ENCODE data around the gene PARN.
"Not testable (repeated sequence)": the region's sequence is repeated elsewhere in the genome, so short reads cannot be mapped to it uniquely, and the experiment has no call there.

The PARN gene

GRCh38 chr16:14574698-14575415, 55.2 kb downstream of the PARN start:
- not testable (repeated sequence) for DNase-seq, ATAC-seq

GRCh38 chr16:14572535-14572934, 57.5 kb downstream of the PARN start:
- ATAC-seq (no peak), DNase-seq (no peak)

- DNase-seq, result no peak
- no peak for ATAC-seq
Measured at GRCh38 chr16:14569213-14569612, 60.8 kb downstream of the PARN start.

- ATAC-seq, result no peak
- DNase-seq, result no peak
Measured at GRCh38 chr16:14566599-14566998, 63.5 kb downstream of the PARN start.

GRCh38 chr16:14565688-14566025, 64.4 kb downstream of the PARN start:
- DNase-seq (no peak), ATAC-seq (no peak)

DNA sequence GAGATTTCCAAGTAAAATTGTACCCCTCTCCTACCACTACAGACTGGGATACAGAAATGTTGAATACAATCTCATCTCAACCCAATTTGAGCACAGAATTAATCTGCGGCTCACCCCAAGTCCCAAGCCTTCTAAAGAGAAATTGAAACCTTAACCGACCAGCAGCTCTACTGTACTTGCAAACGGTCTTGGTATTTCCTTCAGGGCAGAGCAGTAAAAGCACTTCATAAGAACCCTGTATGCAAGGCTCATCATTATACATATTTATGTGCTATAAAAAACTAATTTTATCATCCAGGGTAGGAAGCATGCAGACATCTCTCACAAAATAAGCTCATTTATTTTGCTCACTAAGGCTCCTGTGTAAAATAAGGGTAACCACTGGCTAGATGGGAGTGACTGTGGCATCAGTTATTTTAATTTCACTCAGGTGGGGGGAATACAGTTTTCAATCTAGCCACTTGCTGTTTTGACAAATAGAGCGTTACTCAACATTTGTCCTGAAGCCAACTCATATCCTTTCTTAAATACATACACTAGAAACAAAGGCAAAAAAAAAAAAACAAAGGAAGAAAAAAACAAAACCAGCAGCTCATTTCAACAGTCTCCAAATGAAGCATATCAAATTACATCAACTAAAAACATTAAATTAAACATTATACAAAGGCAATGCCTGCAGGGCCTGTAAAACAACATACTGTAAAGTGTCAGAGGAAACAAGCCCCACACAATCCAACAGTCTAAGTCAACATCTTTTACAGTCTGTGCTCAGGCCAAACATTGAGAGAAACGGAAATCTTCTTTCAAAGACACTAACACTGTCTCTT, 65.0 kb downstream of the PARN start:
- ATAC-seq (no peak), DNase-seq (no peak)

- DNase-seq, result no peak
- ATAC-seq, result no peak
Measured at GRCh38 chr16:14564323-14564722, 65.7 kb downstream of the PARN start.

GRCh38 chr16:14562691-14563491, 67.2 kb downstream of the PARN start:
- ATAC-seq (no peak), DNase-seq (no peak)

GRCh38 chr16:14560523-14560922, 69.5 kb downstream of the PARN start:
- ATAC-seq (no peak), DNase-seq (no peak)

GRCh38 chr16:14559809-14560241, 70.2 kb downstream of the PARN start:
- DNase-seq (no peak), ATAC-seq (no peak)

DNA sequence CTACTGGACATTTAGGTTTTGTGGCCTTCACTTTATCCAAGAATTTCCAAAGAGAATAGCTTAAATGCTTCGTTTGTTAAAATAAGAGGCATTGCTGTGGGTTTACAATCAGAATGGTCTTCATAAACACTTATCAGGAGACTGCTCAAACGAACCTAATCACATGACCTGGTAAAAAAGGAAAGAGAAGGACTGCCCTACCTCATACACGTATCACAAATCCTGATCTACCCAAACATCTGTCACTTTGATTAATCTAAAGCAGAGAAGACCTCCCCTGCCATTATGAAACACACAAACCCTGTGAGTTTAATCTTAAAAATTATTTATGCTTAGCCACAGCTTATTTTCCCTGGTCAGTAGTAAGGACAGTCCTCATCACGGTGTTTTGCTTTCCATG, 76.6 kb downstream of the PARN start:
- DNase-seq, result no peak
- no peak for ATAC-seq

DNA sequence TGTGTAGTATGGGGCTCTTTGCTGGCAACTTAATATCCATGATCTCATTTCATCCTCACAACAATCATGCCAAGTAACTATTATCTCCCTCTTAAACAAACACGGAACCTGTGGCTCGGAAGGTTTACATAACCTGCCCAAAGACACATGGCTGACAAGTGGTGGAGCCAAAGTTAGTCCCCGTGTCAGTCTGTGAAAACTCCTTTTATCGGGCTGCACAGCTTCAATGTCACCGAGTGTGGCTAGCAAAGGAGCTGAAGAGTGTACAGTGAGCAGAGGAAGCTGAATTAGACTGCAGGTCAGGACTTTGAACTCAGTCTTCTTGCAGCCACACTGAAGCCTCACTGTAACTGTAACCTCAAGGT, 80.3 kb downstream of the PARN start:
- ATAC-seq (no peak), DNase-seq (no peak)

DNA sequence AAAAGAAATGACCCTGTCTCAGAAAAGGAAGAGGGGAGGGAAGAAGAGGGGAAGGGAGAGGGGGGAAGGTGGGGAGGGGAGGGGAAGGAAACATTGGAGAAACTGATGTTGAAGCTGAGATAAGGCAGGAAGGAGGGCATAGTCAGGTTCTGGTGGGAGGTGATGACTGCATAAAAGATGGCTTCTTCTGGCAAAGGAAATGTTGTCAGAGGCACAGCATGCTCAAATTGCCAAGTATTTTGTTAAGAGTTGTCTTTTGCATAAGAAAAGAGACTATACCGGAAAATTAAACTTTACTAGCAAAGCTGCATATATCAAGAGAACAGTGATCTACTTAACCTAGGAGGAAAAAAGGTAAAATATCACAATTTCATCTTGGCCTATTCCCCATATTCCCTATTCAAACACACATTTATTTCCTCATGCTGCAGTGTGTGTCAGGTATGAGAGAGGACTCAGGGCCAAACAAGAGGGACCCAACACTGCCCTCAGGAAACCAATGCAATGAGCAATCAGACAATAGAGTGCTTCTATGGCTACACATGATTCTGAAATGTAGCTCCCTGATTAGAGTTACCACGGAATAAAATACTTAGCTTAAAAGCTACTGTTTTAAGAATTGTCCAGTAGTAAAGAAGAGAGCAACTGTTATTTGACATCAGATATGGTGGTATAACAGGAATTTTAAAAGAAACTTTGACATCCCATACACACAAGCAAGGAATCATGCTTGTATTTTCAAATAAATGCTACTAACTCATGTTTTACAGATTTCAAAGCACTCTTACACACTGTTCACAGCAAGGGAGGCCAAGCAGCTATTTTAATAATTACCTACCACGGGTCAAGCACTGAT, 80.9 kb downstream of the PARN start:
- DNase-seq, result no peak
- ATAC-seq, result no peak

DNA sequence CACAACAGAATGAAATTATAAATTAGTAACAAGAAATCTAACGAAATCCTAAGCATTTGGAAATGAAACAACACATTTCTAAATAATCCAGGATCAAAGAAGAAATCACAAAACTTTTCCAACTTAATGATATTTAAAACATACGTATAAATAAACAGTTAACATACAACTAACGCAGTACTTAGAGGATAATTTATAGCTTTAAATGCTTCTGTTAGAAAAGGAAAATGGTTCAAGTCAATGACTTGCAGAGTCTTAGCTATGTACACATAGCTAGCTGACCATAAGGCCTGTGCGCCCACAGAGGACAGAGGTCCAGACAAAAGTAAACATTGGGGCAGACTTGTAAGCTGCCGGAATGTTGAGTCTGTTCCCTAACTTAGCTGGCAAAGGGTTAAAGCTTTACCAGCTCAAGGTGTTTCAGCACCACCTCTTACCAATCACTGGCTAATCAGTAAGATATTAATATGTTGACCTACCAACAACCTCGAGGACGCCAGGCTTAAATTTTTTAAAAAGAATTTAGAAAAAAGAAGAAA, 84.6 kb downstream of the PARN start:
- ATAC-seq, result no peak
- no peak for DNase-seq

- DNase-seq, ATAC-seq: not testable (repeated sequence)
Measured at GRCh38 chr16:14544846-14545245, 85.2 kb downstream of the PARN start.

DNA sequence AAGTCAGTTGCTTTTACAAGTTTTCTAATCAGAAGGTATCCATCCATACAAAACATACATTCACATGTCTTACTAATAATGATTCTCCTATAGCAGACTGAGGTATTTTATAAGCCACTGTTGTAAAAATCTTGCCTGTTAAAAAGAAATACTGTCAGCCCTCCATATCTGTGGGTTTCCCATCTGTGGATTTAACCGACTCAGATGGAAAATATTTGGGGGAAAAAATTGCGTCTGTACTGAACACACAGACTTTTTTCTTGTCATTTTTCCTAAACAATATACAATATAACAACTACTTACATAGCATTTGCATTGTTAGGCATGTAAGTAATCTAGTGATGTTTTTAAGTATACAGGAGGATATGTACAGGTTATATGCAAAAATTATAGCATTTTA, 90.4 kb downstream of the PARN start:
- ATAC-seq (no peak), DNase-seq (no peak)

GRCh38 chr16:14539156-14539555, 90.9 kb downstream of the PARN start:
- DNase-seq, result no peak
- no peak for ATAC-seq

- DNase-seq, result no peak
- no peak for ATAC-seq
Measured at GRCh38 chr16:14538604-14539003, 91.5 kb downstream of the PARN start.

DNA sequence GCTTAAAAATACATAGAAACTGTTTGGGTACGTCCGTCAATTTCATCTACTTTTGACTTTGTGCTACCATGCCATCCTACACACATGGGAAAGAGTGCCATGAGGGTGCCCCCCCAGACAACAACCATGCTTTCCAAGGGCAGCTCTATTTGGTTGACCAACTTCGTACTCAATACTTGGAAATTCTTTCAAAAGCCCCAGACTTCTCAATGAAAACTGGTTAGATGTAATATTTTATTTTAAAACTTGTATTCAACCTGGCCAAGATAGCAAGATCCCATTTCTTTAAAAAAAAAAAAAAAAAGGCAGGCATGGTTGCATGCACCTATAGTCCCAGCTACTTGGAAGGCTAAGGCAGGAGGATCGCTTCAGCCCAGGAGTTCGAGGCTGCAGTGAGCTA, 98.4 kb downstream of the PARN start:
- DNase-seq (no peak), ATAC-seq (no peak)

DNA sequence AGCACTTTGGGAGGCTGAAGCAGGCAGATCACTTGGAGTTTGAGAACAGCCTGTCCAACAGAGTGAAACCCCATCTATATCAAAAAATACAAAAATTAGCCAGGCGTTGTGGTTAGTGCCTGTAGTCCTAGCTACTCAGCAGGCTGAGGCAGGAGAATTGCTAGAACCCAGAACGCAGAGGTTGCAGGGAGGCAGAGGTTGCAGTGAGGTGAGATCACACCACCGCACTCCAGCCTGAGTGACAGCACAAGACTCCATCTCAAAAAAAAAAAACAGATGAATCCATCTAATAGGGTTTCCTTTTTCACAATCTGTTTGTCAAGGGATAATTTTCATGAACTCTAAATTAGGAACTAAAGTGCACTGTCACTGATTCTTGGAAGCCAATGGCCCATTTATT, 99.0 kb downstream of the PARN start:
- DNase-seq, result no peak
- no peak for ATAC-seq

DNA sequence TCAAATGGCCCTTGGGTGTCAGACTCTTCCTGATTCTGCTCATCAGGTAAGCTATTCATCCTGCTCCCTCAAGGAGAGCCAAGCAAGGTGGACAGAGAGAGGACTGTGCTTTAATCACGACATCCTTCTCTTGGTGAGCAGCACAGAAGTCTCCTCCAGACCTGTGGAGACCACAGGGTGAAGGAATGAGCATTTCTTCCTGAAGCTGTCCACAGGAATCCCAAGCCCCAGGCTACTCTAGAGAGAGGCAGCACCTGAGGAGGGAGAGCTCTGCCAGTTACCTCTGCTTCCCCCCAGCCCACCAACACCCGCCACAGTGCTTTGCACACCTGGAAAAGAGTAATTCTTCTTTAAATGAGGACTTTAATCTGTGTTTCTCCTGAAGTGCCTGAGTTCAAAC, 100.0 kb downstream of the PARN start:
- DNase-seq (no peak), ATAC-seq (no peak)
